Right kidney (tissue), 1 donor: Measurements from ENCODE around the gene ITPRIPL1.

ENCODE experiments used
- DNase-seq: peaks from one replicate; pipeline ENCODE4 v3.0.0-alpha.2; 2016

Gene ITPRIPL1

GRCh38 chr2:96320728-96321622 lies 4.1 kb upstream of the ITPRIPL1 start:
- peak; percentile 79 for DNase-seq

GRCh38 chr2:96323849-96324248 lies 1.3 kb upstream of the ITPRIPL1 start:
- no peak for DNase-seq

- DNase-seq, result no peak
These were observed 436 bp upstream of the ITPRIPL1 start for GRCh38 chr2:96324721-96325040.

- DNase-seq, result no peak
These were observed 753 bp downstream of the ITPRIPL1 start for GRCh38 chr2:96325884-96326255.

GRCh38 chr2:96326564-96326963 lies 1.4 kb downstream of the ITPRIPL1 start:
- DNase-seq, result no peak

- no peak for DNase-seq
These were observed 2.1 kb downstream of the ITPRIPL1 start for GRCh38 chr2:96326990-96327820.

GRCh38 chr2:96329456-96329855 lies 4.3 kb downstream of the ITPRIPL1 start:
- no peak for DNase-seq

- DNase-seq, result no peak
These were observed 4.8 kb downstream of the ITPRIPL1 start for GRCh38 chr2:96329874-96330273.

GRCh38 chr2:96330407-96330806 lies 5.3 kb downstream of the ITPRIPL1 start:
- no peak for DNase-seq

GRCh38 chr2:96333708-96334107 lies 8.6 kb downstream of the ITPRIPL1 start:
- DNase-seq, result no peak

GRCh38 chr2:96336104-96336775 lies 11.1 kb downstream of the ITPRIPL1 start:
- DNase-seq, result no peak

- no peak for DNase-seq
These were observed 11.8 kb downstream of the ITPRIPL1 start for GRCh38 chr2:96336873-96337272.

GRCh38 chr2:96340493-96341414 lies 15.6 kb downstream of the ITPRIPL1 start:
- no peak for DNase-seq

- DNase-seq, result no peak
These were observed 16.5 kb downstream of the ITPRIPL1 start for GRCh38 chr2:96341641-96342040.

- DNase-seq, result no peak
These were observed 17.0 kb downstream of the ITPRIPL1 start for GRCh38 chr2:96342085-96342484.

- no peak for DNase-seq
These were observed 18.9 kb downstream of the ITPRIPL1 start for GRCh38 chr2:96344011-96344410.

- no peak for DNase-seq
These were observed 20.3 kb downstream of the ITPRIPL1 start for GRCh38 chr2:96345438-96345837.

GRCh38 chr2:96345868-96346462 lies 20.8 kb downstream of the ITPRIPL1 start:
- no peak for DNase-seq

- DNase-seq, result no peak
These were observed 22.3 kb downstream of the ITPRIPL1 start for GRCh38 chr2:96347395-96347794.

GRCh38 chr2:96353032-96353561 lies 28.0 kb downstream of the ITPRIPL1 start:
- no peak for DNase-seq

GRCh38 chr2:96353606-96354101 lies 28.5 kb downstream of the ITPRIPL1 start:
- DNase-seq, result no peak
